Lower leg skin (tissue), 3 donors: ENCODE measurements around the gene PEX10.

Experiments
- POLR2A ChIP-seq, 2 donors: fragments of 450-650 bp; IDR thresholded peaks; one replicate each; pipeline ENCODE4 v1.6.1; 2016 to 2017; ENCODE audit warnings: antibody characterized with exemption in 2 of 2, mild to moderate bottlenecking in 1 of 2, moderate library complexity in 1 of 2
- TF ChIP-seq, protein P1 (sequence below), 3 donors: fragments of 450-650 bp; IDR thresholded peaks; one replicate each; pipeline ENCODE4 v1.5.1; 2016; ENCODE audit warnings: antibody characterized with exemption in 3 of 3, mild to moderate bottlenecking in 3 of 3, moderate library complexity in 2 of 3

DNA sequence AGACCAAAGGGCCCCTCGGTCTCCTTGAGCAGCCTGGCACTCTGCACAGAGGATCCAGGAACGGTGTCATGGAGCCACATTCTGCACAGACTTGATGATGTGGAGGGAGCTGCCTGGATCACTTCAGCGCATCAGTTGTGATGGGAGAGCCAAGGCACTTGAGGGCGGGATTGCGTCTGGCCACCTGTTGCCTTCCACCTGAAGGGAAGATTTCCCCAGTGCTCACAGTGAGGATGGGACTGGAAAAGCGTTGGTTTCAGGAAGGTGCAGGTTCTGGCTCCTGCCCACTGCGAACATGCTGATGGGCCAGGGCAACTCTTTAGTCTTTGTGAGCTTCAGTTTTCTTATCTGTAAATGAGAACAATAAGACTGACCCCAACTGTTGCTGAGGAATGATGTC is 18.1 kb downstream of the PEX10 start:
- TF ChIP-seq, protein P1, sequence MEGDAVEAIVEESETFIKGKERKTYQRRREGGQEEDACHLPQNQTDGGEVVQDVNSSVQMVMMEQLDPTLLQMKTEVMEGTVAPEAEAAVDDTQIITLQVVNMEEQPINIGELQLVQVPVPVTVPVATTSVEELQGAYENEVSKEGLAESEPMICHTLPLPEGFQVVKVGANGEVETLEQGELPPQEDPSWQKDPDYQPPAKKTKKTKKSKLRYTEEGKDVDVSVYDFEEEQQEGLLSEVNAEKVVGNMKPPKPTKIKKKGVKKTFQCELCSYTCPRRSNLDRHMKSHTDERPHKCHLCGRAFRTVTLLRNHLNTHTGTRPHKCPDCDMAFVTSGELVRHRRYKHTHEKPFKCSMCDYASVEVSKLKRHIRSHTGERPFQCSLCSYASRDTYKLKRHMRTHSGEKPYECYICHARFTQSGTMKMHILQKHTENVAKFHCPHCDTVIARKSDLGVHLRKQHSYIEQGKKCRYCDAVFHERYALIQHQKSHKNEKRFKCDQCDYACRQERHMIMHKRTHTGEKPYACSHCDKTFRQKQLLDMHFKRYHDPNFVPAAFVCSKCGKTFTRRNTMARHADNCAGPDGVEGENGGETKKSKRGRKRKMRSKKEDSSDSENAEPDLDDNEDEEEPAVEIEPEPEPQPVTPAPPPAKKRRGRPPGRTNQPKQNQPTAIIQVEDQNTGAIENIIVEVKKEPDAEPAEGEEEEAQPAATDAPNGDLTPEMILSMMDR (IDR thresholded peaks at IDR 0.05) = no peak
- TF ChIP-seq POLR2A (IDR thresholded peaks at IDR 0.05) = no peak
